NCI-H146 (cell line): ENCODE results near the gene PRR23E.
A peak's percentile ranks its signal among the peaks of the same experiment; 100 is the strongest.

Experiments
- DNase-seq: peaks from one replicate; lab custom pipeline; 2025; lab: John Stamatoyannopoulos, UW

The PRR23E gene

DNA sequence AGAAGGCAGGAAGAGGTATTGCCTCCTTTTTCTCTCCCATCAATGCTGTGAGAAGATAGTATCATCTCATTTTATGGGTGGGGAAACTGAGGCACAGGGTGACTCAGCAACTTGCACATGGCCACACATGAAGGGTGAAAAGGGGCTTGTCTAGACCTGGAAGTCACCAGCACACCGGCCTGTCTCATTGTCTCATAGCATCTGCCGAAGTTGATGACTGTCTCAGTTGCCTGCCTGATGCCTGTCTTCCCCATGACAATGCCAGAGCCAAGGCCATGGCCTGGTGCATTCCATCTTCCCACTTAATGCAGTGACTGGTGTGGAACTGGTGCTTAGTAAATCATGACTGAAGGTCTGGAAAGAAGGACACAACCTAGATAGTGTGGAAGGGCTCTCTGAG, 27.9 kb upstream of the PRR23E start:
- no peak for DNase-seq

DNA sequence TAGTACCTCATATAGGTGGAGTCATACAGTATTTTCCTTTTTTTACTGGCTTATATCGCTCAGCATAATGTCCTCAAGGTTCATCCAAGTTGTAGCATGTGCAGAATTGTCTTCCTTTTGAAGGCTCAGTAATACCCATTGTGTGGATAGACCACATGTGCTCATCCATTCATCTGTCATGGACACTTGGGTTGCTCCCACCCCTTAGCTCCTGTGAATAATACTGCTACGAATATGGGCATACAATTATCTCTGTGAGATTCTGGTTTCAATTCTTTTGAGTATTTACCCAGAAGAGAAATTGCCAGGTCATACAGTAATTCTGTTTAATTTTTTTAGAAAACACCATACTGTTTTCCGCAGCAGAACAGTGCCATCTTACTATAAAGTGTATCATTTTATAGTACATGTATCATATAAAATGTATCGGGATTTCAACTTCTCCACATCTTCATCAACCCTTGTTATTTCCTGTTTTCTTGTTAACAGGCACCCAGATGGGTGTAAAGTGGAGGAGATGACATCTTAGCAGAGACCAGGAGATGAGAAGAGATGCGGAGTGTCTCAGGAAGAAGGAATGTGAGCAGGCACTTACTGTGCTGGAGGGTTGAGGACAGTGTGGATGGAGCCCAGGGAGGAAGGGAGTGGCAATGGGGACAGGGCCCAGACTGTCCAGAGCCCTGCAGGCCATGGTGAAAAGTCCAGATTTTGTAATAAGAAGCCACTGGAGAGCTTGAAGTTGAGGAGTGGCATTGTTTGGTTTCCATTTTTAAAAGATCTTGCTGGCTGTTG, 27.0 kb upstream of the PRR23E start:
- no peak for DNase-seq

DNA sequence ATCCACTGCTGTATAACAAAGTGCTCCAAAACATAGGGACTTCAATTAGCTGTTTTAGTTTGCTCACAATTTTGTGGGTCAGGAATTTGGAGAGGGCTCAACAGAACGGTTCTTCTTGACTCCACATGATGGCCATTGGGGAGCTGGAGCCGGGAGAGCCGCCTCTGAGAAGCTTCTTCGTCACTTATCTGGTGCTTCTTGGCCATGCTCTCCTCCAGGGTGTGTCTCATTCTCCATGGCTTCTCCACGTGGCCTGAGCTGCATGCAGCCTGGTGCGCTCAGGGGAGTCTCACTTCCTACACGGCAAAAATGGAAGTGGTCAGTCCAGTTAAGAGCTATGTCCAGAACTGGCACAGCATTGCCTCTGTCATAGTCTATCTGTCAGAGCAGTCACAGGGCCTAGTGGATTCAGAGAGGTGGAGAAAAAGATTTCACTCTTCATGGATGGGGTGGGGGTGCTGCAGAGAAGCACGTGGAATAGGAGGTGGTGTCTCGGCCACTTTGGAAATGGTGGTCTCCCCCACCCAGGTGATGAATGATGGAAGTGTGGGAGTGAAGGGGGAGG, 26.3 kb upstream of the PRR23E start:
- no peak for DNase-seq

DNA sequence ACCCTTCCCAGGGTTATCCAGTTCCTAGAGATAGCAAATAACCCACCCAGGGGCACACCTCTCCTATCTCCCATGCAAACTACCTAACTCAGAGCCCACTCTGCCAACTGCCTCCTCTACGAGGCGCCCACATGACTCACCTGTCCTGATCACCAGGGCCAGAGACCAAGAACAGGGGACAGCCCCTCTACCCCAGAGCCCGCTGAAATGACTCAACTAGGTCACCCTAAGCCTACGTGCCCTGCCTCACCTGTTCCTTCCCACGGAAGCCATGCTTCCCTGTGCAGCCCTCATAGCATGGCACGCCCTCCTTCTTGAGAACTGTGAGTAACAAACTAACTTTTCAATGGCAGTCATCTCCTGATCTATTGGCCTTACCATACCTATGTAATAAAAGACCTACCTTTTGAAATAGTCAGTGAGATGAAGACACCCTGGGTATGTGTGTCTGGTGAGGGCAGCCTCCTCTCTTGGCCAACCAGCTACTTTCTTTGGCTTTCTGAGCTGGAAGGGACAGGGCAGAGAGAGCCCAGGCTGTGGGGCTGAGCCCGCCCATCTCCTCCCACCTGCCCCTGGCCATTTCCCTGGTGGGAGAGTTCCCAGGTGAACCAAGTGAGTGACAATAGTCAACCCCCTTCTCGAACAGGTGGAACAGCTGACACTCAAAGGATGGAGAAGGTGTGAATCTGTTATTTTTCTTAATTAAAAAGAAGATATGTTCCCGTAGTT, 25.5 kb upstream of the PRR23E start:
- DNase-seq, result no peak

DNA sequence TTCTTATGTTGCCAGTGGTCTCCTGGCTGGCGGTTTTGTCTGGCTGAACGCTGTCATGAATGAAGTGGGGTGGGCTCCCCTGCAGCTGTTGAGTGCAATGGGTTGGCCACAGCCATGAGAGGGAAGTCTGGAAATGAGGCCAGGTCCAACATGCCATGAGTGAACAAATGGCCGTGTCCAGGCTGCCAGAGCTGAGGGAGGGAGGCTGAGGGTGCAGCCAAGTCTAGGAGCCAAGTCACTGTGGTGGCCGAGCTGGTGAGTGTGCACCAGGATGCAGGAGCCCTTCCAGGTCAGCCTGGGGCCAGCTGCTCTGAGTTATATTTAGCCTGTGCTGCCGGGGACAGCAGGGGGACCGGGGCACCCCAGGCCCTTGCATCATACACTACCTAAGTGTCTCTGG, 24.7 kb upstream of the PRR23E start:
- no peak for DNase-seq

DNA sequence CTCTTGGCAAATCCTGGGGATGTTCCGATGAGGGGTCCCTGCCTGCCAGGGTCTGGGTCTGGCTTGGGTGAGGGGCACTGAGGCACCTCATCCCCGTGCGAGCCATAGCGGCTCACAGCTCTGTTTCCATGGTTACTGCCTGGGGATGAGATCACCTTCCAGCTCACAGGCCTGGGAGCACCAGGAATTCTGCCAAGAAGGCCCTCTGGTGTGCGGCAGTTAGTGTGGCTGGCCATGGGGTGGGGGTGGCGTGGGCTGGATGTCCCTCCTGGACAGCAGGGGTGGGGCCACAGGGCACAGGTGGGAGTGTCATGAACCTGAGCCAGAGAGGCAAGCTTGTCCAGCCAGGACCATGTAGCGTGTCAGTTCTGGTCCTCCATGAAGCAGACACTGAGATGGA, 22.1 kb upstream of the PRR23E start:
- peak; percentile 92 for DNase-seq

DNA sequence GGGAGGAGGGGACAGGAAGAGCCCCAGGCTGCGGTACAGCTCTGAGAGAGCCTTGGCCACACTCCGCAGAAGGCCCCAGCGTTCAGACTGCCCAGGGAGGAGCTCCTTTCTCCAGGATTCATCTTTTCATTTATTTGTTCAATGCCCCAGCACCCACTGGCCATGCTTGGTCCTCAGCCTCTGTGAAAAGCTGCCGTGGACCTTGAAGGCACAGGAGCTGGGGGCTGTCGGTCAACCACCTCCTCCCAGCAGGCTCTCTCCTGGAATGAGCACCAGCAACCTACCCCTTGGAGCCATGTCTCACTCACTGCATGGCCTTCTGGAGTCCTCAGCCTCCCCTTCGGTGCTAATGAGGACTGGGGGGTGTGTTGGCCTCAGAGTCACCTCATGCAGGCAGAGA, 21.6 kb upstream of the PRR23E start:
- no peak for DNase-seq

DNA sequence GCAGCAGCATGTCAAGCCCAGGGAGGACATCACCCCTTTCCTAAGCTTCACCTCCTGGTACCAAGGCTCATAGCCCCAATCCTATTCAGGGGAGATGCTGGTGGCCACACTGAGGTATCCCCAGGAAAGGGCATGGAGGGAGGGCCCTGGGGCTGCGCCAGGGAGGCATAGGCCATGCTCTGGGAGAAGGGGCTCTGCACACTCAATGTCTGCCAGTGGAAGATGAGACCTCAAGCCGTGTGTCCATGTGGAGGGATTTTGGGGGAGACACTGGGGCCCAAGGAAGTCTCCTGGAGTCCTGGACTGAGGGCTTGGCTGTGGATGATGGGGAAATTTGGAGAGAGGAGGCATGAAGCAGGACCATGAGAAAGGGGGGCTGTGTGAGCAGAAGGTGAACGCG, 21.2 kb upstream of the PRR23E start:
- DNase-seq, result no peak

DNA sequence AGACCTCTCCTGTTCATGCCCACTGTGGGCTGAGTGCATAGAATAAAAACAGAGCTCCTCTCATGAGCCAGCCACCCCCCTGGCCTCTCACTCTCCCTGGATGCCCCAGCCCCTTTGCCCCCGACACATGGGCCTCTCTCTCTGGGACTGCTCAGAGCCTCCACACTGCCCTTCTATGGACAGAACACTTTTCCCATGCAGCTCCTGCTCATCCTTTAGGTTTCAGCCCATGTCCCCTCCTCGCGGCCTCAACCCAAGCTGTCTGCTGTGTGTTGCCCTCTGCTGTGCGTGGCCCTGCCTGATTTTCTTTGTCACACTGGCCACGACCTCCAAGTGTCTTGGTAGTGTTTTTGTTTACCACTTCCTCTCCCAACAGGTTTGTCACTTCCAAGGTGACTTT, 20.7 kb upstream of the PRR23E start:
- DNase-seq, result no peak

DNA sequence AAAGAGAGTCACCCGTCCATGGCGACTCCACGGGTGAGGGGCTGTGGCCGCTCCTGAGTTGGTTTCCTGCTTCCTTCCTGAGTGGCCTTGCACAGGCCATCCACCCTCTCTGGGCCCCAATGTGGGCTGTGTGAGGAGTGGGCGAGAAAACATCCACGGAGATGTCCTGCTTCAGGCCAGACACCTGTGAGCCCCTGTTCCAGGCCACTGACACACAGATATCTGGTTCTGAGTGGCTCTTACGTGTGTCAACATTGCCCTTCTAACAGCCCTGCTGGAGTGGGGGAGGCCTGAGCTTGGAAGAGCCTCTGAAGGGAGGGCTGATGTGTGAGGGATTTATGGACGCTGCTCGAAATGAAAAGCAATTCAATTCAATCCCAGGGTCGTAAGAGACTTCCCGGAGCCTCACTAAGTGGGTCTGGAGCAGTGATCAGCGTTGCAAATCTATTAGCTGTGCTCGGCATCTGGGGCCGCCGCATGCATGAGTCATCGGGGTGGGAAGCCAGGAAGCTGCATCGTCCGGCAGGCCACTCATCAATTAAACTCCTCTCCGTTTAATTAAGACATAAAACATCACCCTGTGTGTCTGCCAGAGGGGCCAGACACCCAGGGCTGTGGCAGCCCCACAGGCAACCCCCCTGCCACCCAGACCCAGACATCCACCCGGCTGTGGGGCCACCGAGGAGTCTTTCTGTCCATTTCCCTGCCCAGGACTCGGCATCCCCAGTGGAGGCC, 20.0 kb upstream of the PRR23E start:
- peak; percentile 22 for DNase-seq

DNA sequence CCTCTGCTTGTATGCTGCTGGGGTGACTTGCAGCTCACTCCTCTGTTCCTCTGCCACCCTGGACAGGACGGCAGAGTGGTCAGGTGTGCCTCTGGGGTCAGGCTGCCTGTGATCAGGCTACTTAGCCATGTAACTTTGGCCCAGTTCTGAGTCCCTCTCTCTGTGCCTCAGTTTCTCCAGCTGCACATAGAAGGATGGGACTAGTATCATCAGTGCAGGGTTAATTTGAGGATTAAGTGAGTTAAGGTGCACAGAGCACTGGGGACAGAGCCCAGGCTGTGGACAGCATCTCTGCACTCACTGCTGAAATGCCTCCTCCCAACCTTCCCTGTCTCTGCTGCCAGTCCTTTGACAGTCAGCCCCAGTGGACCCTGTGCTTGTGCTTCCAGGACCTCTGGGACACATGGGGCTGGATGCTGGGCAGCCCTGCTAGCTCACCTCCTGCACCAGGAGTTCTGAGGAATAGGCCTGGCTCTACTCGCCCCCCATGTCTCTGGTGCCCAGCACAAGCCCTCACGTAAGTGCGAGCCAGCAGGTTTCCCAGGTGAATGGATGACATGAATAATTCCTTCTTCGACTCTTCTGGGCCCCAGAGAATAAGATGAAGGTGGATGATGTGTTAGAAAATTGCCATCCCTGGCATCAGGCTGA, 19.3 kb upstream of the PRR23E start:
- no peak for DNase-seq

DNA sequence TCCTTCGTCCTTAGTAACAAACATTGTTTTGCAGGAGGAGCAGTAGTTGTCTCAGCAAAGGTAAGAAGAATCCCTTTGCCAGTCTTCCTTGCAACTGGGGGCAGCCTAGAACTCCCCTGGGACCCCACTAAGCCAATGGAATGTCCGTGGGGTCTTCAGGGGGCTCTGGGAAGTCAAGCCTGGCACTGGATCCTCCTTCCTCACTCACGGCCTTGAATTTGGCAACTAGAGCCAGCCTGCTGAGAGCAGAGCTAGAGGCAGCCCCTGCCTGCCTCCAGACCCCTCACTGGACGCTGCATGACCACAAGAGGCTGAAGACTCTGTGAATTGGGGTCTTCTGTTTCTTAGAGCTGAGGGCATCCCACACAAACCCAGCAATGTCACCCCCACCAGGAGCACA, 18.6 kb upstream of the PRR23E start:
- no peak for DNase-seq

DNA sequence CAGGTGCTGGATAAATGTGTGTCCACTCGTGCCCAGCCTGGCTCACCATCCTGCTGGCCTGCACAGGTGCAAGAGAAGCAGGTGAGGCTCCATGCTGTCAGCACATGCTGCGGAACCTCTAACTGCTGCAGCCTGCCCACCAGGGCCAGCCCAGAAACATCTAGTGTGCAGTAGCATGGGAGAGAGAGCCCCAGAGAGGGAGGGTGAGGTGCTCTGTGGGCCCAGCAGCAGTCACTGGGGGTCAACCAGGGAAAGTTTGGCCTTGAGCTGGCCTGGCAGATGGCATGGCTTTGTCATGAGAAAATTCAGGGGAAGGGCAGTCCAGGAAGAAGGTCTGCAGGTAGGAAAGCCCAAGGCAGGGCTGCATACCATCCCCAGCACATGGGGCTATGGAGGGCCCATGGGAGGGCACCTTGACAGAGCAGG, 18.2 kb upstream of the PRR23E start:
- peak; percentile 30 for DNase-seq

DNA sequence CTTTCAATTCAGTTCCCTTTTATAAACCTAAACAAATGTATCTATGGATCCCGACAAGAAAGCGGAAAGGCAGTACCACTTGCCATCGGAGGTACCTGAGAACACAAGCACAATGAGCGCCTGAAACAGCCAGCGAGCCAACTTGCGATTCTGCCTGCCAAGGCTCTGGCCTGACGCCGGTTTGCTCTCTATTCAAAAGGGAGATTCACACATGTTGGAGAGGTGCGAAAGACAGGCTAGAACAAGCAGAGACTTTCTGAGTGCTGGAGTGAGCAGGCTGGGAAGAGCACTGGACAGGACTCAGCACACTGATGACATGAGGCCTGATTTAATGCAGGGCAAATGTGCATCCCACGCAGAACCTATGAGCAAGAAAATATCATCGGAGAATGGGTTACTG, 17.7 kb upstream of the PRR23E start:
- no peak for DNase-seq

DNA sequence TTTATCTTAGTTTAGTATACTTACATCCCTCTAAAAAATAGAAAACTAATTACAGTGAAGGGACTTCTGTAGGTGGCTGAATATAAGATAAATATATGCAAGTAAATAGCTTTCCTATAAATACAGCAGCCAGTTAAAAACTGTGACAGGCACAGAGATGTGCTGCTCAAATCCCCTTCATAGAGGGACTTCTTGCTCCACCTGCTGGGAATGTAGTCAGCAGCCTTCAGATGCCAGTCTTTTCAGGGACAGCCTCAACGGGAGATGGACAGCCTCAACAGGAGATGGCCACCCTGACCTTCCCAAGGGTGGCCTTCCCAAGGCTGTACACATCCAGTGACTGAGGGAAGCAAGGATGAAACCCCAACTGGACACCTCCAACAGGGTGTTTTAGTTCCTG, 15.7 kb upstream of the PRR23E start:
- no peak for DNase-seq

DNA sequence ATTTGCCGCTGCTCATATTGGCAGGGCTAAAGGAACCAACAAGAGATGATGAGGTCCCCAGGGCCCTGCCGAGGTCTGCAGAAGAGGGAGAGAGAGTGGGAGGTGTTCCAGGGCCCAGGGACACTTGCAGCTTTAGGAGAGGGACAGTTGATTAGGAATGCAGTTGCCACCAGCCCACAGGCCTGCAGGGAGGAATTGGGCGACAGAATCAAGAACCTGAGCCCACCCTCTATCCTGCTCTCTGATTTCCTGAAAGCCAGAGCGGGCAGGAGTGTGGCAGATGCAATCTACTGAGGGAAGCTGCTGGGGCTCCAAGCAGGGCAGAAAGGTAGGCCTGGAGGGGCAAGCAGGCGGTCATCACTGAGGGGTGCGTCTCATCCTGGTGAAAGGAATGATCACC, 12.1 kb upstream of the PRR23E start:
- no peak for DNase-seq

DNA sequence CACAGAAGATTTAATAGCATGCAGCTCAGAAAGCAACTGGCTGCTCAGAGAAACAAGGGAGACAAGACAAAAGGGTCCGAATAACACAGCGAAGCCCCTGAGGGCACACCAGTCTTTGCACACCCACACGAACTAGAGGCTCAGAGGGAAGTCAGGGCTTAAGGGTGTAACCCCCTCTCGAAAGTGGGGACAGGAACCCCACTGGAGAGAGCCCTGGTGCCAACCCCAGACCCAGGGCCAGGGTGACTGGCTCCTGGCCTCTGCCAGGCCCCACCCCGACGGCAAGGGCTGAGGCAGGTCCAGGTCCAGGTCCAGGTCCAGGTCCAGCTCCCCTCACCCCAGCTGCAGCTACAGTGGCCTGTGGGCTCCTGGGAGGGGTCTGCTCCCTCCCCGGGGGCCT, 10.5 kb upstream of the PRR23E start:
- peak; percentile 85 for DNase-seq

DNA sequence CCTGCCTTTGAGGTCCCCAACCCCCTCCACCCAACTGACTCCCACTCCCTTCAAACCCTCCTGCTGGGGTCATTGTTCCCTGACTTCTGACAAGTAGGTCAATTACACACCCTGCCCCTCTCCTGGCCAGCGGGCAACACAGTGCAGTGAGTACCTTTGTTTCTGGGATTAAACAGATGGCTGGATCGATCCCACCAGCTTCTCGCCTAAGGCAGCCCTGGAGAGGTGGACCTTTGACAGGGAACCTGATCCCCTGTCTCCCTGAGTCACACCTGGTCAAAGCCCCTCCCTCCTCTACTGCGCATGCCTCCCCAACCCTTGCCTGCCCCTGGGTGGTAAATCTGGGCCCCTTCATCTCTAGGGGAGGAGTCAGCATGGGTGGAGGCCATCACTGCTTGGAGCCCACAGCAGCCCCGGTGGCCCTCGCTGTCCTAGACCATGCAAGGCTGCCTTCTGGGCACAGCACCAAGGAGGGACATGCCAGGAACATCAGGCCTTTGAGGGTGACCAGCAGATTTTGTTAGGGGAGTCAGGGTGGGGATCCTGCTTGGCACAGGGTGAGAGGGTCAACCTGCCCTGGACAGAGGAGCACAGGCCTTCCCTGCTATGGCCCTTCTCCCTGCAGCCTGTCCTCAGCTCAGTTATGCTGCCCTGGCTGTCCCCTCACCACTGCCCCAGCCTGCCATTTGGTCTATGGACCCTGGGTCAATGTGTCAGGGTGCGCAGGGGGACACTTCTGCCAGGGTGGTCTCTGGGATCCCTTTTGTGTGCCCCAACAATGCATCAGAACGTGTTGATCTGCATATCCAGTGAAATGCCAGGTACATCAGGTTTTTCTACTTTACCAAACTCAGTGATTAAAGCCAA, 9.8 kb upstream of the PRR23E start:
- DNase-seq, result peak; percentile 100

DNA sequence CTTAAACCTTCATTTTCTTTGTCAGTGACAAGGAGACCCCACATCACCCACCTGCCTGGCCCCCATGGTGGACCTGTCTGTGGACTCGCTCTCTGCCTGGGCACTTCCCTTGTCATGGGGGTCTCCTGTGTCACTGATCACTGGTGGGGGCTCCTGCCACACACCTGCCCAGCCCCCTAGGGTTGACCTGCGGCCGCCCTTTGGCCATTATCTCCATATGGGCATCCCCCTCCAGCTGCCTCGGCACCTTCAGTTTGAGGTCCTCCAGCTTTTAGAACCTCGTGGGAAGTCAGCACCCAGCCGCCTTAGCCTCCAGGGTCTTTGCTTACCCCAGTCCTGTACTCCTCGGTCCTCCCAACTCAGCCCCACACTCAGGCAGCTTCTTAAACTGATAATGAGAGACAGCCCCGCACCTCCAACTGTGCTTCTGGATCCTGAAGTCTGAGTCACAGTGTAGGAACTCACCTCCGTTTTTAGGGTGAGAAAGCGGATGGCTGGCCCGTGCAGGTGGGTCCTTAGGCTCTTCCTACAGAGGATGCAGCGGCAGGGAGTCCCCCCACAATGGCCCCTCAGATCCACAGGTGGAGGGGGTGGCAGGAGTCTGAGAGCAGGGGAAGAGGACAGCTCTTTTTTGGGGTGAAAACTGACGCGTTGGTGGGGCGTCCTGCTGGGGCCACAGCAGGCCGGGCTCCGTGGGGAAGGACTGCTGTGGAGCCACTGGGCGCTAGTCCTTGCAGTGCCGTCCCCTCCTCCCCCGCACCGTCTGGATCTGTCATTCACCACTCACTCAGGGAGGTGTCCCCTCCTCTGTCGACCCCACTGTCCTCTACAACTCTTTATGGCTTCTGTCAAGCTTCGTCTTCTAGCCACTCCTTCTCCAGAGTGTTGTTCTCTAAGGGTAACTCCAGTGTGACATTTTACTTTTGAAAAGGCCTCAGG, 8.7 kb upstream of the PRR23E start:
- no peak for DNase-seq

DNA sequence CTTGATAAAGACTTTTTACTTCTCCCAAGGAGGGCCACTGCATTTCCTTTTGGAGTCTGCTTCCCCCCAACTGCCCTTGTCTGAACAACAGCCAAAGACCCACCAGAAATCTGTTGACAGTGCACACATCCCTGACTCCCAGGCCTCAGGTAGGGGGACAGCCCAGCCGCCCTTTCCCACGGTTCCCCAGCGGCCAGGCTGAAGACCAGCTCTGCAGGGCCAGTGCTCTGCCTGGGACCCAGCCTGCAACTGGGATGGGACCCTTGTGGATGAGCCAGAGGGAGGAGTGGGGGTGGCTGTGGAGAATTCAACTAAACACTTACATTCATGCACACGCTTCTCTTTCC, 8.1 kb upstream of the PRR23E start:
- DNase-seq, result no peak
